Measurements from ENCODE around the gene EEFSEC. TPM values are rescaled to one million over a fixed set of nuclear protein-coding genes. Genes with fewer than 3 reads are reported as not detected.

EEFSEC gene
- total and polyA plus RNA-seq, 10 donors = 8.5 to 19.2 (median 14.2) TPM

DNA sequence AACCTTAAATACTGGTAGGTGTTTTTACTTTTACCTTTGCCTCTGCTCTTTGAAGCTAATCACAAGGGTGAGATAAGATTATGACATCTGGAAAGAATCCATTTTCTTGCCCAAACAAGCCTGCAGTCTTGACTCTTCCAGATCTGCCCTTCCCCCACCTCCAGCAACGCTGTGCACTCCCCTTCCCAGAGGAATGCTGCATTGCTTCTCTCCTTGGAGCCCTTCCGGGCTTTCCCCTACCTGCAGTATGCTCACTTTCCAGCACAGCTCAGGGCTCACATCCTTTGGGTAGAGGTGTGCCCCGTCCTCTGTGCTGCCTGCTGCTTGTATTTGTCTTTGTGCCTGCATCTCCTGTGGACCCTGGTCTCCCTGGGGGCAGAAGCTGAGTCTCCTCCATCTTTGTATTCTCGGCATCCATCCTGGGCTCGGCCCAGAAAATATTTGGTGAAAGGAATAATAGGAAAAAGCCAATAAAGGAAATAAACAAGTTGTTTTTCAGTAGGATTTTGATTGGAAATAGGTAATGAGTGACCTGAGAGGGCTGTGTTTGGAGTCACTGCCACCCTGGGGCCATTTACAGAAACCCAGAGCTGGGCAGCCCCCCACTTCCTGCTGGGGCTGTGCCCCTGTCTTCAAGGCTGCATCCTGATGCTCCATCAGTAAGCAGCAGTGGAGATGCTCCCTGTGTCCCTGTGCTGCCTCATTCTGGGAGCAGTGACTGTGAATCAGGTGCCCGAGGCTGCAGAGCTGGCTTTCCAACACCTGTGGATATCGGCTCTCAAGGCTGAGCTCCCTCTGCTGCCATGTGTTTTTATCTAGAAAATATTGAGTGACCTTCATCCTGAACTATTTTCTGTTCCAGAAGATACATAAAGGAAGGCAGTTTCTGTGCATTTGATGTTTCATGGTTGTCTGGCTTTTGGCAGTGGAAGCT is 117.5 kb downstream of the EEFSEC start:
- Histone ChIP-seq H3K27ac (no peak overlapping the region), H3K36me3 (peaks cover 0 to 85% (median 18%) of the 10 kb centered on the region in 6 donors), H3K9me3 (no peaks in the 10 kb centered on the region), H3K27me3 (replicated peaks in 1 of 7) (no peaks in the 10 kb centered on the region), H3K4me1 (no peaks in the 10 kb centered on the region), H3K4me3 (no peak overlapping the region)
- DNase-seq = no peak
- intact Hi-C loops (cut with DNase I; ENCODE audit: low total_unique reads) = no loop called here
- WGBS, 5 donors = 87 to 92% (median 91%) methylated on average over 7 of the region's 7 CpGs
- TF ChIP-seq POLR2A (IDR thresholded peaks at IDR 0.05) (no peak), POLR2AphosphoS5 (IDR thresholded peaks at IDR 0.05) (no peak)

GRCh38 chr3:128271536-128272332 is 118.5 kb downstream of the EEFSEC start:
- no peaks in the 10 kb centered on the region for H3K4me1 ChIP-seq
- no peaks in the 10 kb centered on the region for H3K27me3 ChIP-seq (replicated peaks in 1 of 7)
- H3K36me3 ChIP-seq = peaks cover 0 to 79% (median 17%) of the 10 kb centered on the region in 6 donors
- intact Hi-C loops (cut with DNase I; ENCODE audit: low total_unique reads) = no loop called here
- no peaks in the 10 kb centered on the region for H3K9me3 ChIP-seq
- H3K4me3 ChIP-seq = no peak overlapping the region
- no peak for DNase-seq
- no peak for TF ChIP-seq POLR2A (IDR thresholded peaks at IDR 0.05)
- no peak for TF ChIP-seq CTCF (IDR thresholded peaks at IDR 0.05 in 8 of 11, conservative IDR thresholded peaks at IDR 0.05 in 3 of 11)
- no peak for TF ChIP-seq POLR2AphosphoS5 (IDR thresholded peaks at IDR 0.05)
- WGBS, 5 donors = 89 to 96% (median 93%) methylated on average over 10 to 11 of the region's 11 CpGs
- H3K27ac ChIP-seq = no peak overlapping the region

DNA sequence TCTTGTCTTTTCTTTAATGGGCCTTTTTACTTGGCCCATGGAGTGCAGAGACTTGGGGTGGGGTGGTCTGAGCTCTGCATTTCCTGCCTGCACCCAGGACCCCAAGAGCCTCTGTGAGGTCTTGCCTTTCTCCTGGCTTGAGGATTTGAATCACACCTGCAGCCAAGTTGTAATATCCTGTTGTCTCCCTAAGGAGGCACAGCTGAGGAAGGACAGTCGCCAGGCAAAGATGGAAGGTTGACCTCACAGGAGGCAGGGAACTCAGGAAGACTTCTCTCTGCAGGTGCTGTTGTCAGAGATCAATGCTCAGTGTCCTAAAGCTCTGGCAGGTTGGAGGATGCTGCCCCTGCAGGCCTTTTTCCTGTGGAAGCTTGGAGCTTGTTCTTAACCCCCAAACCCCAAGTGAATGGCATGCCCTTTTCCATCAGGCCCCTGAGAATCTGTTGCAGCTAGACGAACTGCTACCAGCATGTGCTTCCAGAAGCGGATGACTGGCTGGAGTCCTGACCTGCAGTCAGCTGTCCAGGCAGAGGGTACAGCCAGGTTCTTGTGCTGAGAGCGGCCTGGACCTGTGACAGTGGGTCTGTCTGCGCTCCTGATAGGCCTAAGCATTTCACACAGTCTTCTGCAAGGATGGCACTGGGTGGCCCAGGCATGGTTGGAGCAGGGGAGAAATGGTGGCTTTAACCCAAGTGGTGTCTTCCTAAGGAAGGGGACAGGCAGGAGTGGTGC is 120.0 kb downstream of the EEFSEC start:
- DNase-seq = no peak
- Histone ChIP-seq H3K4me1 (no peaks in the 10 kb centered on the region), H3K36me3 (peaks cover 0 to 63% (median 14%) of the 10 kb centered on the region in 6 donors), H3K27ac (no peak overlapping the region), H3K27me3 (replicated peaks in 1 of 7) (no peaks in the 10 kb centered on the region), H3K9me3 (no peaks in the 10 kb centered on the region), H3K4me3 (no peak overlapping the region)
- WGBS, 5 donors = 61 to 100% (median 89%) methylated on average over 2 to 5 of the region's 5 CpGs
- no peak for TF ChIP-seq POLR2AphosphoS5 (IDR thresholded peaks at IDR 0.05)
- no peak for TF ChIP-seq CTCF (IDR thresholded peaks at IDR 0.05 in 8 of 11, conservative IDR thresholded peaks at IDR 0.05 in 3 of 11)
- no peak for TF ChIP-seq POLR2A (IDR thresholded peaks at IDR 0.05)
- intact Hi-C loops (cut with DNase I; ENCODE audit: low total_unique reads) = no loop called here

GRCh38 chr3:128273841-128274573 is 120.7 kb downstream of the EEFSEC start:
- intact Hi-C loops (cut with DNase I; ENCODE audit: low total_unique reads) = no loop called here
- no peak for DNase-seq
- Histone ChIP-seq H3K27me3 (replicated peaks in 1 of 7) (no peaks in the 10 kb centered on the region), H3K4me3 (no peak overlapping the region), H3K36me3 (peaks cover 0 to 56% (median 12%) of the 10 kb centered on the region in 6 donors), H3K4me1 (peaks cover 0 to 1% (median 0%) of the 10 kb centered on the region in 6 donors), H3K27ac (no peak overlapping the region), H3K9me3 (no peaks in the 10 kb centered on the region)
- TF ChIP-seq POLR2A (IDR thresholded peaks at IDR 0.05) = no peak
- TF ChIP-seq POLR2AphosphoS5 (IDR thresholded peaks at IDR 0.05) = no peak
- no peak for TF ChIP-seq CTCF (IDR thresholded peaks at IDR 0.05 in 8 of 11, conservative IDR thresholded peaks at IDR 0.05 in 3 of 11)
- WGBS, 5 donors = 84 to 93% (median 88%) methylated on average over 8 to 11 of the region's 11 CpGs
